H4 (cell line): Measurements from ENCODE around the gene MACROD2. TPM values are rescaled to one million over a fixed set of nuclear protein-coding genes. Genes with fewer than 3 reads are reported as not detected.

Experiments
- DNase-seq: peaks from one replicate; pipeline ENCODE4 v3.0.0-alpha.2; 2015; ENCODE audit warnings: low spot score
- total RNA-seq: library from RNA; depleted of rRNA; stranded (reverse); fragments of >200 nt; shearing (Covaris generic); gene quantifications from 2 replicates; pipeline ENCODE4 v1.2.3, GENCODE V29; 2014

The MACROD2 gene
- total RNA-seq, 1 experiment from 2014 or later = 1.2 TPM

DNA sequence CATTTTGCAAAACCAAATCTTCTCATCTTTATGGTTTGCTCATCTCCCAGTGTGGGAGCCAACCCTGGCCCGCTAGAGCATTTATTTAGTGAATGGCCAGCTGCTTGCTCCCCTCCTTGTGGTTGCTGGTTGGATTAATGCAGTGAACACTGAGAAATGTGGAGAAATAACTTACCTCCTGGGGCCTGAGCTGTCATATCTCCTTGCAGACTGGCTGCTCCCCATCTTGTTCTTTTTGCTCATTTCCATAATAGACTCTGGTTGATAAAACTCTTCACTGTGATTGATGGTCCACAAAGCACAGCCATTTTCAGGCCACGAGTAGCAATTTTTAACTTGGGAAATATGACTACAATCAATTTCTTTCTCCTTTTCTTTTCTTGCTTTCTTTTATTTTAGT, 1420.6 kb downstream of the MACROD2 start:
- no peak for DNase-seq

DNA sequence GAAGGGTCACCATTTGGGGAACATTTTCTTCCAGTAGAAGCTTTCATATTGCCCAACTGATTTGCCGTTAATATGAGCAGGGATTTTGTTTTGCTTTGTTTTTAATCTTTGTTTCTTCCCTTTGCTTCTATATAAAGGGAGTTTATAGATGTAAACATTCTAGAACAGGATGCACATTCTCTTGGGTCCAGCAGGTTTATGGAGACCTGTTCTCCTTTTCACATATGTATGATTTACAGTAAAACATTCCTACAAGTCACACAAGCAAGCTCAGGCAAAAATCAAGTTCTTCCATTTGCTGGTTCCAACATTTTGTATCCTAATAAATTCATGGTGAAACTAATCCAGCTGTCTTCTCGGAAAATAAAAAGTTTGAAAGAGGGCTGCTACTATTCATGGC, 1424.5 kb downstream of the MACROD2 start:
- DNase-seq = no peak

DNA sequence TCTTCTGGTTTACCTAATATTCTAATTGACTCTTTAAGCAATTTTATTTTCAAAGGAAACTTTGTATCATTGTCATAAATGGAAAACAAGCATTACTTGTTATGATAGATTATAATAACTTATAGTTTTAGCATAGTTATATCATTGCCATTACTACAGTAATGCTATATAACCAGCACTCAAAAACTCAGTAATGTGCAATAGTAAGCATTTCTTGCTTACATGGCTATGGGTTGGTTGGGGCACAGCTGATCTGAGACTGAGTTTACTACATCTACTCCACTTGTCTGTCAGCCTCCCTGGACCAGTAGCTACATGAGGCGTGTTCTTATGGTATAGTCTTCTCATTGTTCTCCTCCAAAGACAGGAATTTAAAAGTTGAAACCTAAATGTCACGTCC, 1427.7 kb downstream of the MACROD2 start:
- DNase-seq = no peak

- no peak for DNase-seq
Observed at GRCh38 chr20:15439551-15439950, 1444.2 kb downstream of the MACROD2 start.

GRCh38 chr20:15440049-15440820, 1444.9 kb downstream of the MACROD2 start:
- no peak for DNase-seq

DNA sequence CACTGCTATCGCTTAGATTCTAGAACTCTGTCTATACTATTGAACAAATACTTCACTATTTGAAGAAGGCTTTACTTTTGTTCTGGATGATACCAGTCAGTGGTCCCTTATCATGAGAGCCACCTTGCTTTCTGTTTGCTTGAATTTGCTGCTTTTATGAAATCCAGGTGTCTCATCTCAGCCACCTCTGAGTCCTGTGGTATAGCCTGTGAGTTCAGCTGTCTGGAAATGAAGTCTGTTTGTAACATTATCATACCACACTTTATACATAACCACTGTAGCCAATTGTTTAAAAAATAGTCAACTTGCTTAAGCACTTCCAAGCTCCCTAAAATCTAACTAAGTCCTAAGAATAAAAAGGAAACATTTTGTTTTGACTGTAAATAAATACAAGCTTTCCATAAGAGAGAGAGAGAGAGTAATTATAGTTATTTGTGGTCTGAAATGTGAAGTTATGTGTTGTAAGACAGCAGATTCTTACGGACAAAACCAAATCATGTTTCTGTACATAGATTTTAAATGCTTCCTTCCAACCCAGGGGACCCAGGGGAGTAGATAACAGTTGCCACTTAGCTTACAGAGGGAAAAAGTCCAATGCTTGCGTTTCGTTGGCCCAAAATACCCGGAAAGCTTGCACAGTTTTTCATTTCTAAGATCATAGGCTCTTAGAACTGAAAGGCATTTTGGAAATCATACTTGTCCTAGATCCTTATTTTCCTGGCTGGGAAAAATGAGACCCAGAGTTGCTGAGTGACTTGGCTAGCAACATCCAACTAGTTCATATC, 1449.9 kb downstream of the MACROD2 start:
- no peak for DNase-seq

DNA sequence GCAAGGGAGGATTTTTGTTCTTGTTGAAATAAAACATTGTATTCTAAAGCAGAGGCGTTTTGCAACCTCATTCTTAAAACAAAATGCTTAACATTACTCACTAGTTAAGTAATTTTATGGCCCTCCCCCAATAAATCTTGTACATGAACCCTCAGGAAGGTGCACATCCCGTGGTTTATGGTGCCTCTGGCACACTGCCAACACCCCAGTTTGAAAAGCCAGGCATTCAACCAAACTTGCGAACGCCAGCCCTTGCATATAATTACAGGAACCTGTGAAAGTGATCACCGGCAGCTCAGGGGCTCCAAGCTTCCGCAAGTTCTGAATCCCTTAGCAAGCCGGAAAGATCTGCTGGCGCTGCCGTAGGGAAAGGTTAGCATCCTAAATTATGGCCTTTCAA, 1451.1 kb downstream of the MACROD2 start:
- DNase-seq = no peak

DNA sequence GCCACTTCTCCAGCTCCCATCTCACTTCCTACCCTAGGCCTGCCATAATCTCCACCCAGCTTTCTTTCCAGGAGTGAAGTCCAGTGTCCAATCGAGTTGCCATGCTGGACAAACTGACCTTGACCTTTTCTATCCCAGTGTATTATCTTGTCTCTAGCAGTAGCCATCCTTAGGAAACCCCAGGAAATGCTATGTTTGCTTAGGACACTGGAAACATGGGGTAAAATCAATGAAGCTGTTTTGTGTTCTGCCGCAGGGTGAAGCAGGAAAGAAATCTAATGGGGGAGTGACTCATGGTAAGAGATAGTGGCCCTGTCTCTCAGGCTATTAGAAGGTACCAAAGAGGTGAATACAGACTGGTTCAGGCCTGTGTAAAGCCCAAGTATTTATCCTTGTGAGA, 1452.2 kb downstream of the MACROD2 start:
- DNase-seq = no peak

GRCh38 chr20:15449061-15449460, 1453.7 kb downstream of the MACROD2 start:
- DNase-seq = no peak

DNA sequence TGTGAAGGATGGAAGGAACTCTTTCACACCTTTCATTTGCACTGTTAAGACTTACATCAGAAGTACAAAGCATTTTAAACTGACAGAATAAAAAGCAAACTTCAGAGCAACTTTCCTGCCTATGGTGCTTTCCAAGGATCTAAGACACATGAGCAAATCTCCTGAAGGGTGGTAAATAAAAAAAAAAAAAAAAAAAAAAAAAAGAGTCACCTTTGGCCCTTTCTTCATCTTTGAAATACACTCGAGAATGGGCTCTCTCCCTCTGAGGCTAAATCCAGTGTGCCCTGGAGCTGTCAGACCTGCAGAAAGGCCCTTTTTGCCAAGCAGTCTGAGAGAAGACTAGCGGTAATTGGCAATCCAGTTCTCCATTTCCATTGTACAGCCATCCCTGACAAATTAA, 1455.9 kb downstream of the MACROD2 start:
- DNase-seq = no peak

- DNase-seq = no peak
Observed at GRCh38 chr20:15455279-15455678, 1460.0 kb downstream of the MACROD2 start.

DNA sequence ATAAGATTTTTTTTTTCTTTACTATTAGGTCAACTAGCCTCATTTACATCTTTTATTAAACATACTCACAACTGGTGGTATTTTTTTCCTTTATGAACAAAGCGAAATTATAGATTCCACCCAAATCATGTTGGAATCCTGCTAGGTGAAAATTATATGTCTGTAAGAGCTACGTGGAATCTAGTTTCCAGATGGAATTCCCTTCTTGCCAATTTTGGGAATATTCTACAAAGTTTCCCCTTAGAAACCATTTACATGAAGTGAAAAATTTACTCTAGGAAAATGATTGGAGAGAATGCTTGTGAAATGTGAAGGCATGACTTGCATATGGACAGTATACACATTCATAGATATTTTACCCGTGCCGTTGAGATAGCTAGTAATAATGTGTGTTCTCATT, 1466.6 kb downstream of the MACROD2 start:
- no peak for DNase-seq

- peak; percentile 48 for DNase-seq
Observed at GRCh38 chr20:15475483-15475882, 1480.2 kb downstream of the MACROD2 start.

DNA sequence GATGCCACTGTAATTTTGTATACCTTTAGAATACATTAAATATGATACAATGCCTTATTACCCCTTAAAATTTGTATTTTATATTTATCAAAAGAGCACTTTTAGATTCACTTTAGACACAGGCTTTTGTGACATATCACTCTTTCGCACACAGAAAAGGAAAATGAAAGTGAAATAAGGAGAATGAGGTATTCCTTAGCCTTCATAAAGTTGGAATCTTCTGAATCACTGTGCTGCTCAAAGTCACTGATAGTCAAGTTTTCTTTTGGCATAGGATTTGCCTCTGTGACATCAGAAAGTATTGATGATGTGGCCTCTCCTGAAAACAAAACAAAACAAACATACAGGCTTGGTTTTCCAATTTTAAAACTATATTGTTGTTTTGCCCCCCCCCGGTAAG, 1480.9 kb downstream of the MACROD2 start:
- peak; percentile 37 for DNase-seq

DNA sequence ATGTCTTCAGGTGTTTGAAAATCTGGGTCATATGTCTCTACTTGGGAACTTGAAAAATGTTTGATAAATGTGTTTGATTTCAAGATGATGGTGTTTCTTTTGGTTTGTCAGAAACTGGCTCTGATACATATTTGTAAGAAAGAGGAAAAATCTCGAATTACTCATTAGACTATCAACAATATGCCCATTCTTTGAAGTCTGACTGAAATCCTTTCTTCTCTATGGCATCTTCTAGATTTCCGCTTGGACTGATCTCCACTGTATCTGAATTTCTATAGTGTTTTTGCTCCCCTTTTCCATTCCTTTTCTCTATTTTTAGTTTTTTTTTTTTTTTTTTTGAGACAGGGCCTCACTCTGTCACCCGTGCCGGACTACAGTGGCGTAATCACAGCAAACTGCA, 1481.5 kb downstream of the MACROD2 start:
- no peak for DNase-seq

- no peak for DNase-seq
Observed at GRCh38 chr20:15482525-15482924, 1487.2 kb downstream of the MACROD2 start.

DNA sequence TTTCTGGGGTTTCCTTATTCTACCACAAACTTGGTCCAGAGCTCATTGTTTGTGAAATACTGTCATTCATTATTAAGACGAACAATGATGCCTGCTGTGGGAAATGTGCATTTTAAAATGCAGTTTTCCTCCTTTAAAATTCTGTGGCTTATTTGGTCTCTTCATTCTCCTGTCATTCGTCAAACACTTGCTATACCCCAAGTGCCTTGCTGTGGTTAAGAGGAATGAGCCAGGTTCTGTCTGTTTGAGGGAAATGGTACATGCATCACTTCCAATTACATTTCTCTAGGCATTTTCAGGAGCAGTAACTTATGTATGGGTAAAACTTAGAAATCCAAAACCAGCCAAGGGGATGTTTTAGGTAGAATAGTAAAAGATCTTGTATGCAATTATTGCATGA, 1490.2 kb downstream of the MACROD2 start:
- no peak for DNase-seq

DNA sequence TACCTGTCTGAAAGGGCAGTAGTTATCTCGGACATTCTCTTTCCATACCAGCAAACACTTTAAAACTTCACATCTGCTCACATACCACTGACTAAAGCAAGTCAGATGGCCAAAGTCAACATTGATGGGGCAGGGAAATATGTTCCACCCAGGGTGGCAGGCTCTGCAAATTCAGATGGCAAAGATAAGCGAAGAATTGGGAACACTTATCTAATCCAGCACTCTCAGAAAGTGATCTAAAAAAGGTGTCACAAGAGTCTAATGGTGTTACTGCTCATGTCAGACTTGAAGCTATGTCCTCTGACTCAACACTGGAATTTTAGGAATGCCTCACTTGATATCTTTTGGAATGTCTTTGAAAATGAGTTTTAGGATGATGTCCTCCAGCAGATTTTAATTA, 1491.7 kb downstream of the MACROD2 start:
- no peak for DNase-seq

DNA sequence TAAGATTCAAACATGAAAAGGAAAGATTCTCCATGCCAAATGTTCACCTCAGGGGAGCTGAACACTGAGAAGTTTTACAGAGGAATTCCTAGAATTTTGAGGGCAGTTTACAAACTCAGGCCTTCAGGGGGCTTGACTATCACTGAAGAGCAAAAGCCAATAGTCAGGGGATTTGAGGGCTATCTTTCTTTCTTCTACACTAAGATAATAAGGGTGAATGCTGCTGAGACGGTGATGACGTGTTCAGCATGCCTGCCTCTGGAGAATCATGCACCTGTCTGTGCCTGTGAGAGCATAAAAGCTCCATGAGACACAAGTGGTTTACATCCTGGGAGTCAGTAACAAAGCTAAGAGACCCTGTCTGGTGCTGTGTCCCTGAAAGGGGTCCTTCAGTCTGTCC, 1492.4 kb downstream of the MACROD2 start:
- DNase-seq = no peak

GRCh38 chr20:15491575-15491974, 1496.3 kb downstream of the MACROD2 start:
- peak; percentile 14 for DNase-seq

- DNase-seq = no peak
Observed at GRCh38 chr20:15494851-15495250, 1499.5 kb downstream of the MACROD2 start.

- no peak for DNase-seq
Observed at GRCh38 chr20:15496501-15497039, 1501.3 kb downstream of the MACROD2 start.

DNA sequence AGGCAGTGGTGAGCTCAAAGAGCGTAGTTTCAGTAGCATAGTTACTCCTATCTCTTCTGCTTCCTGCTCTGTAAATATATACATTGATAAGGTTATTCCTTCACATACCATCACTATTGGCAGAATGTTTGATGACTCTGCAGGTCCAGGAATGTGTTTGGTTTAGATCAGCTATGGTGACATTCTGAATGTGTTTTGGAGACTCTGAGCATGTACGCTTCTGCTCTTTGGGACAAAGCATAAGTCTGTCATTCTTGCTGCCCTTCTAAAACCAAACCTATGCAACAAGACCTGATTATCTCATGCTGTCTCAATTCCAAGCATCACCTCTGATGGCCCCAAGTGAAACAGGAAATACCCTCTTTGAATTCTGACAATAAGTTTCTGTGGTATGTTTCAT, 1503.6 kb downstream of the MACROD2 start:
- no peak for DNase-seq
